Vagina (tissue), 2 donors: ENCODE data around the gene ZNF81. TPM values are rescaled to one million over a fixed set of nuclear protein-coding genes. Genes with fewer than 3 reads are reported as not detected.
"Not testable (repeated sequence)": the region's sequence is repeated elsewhere in the genome, so short reads cannot be mapped to it uniquely, and the experiment has no call there.

Experiments
- DNase-seq, 2 donors: peaks; one replicate each; pipeline ENCODE4 v3.0.0-alpha.2; 2017; ENCODE audit errors: extremely low spot score in 2 of 2
- H3K27ac ChIP-seq: fragments of 200-600 bp; sonication (generic); one replicate; pipeline ENCODE4 v1.5.1; 2019
- H3K27me3 ChIP-seq: fragments of 200-600 bp; sonication (generic); one replicate; pipeline ENCODE4 v1.5.1; 2019
- H3K36me3 ChIP-seq, 2 donors: fragments of 200-600 bp; sonication (generic); one replicate each; pipeline ENCODE4 v1.5.1; 2017 to 2019
- H3K4me1 ChIP-seq: fragments of 200-600 bp; sonication (generic); one replicate; pipeline ENCODE4 v1.5.1; 2019
- H3K4me3 ChIP-seq, 2 donors: fragments of 200-600 bp; sonication (generic); 1 replicate in 1 of 2; 2 replicates in 1 of 2; pipeline ENCODE4 v1.5.1; 2016 to 2019
- H3K9me3 ChIP-seq: fragments of 200-600 bp; sonication (generic); one replicate; pipeline ENCODE4 v1.5.1; 2019
- POLR2A ChIP-seq, 2 donors: fragments of 450-650 bp; IDR thresholded peaks; one replicate each; pipeline ENCODE4 v1.6.1; 2017; ENCODE audit warnings: antibody characterized with exemption in 2 of 2, mild to moderate bottlenecking in 2 of 2, moderate library complexity in 2 of 2
- POLR2AphosphoS5 ChIP-seq, 2 donors: sonication (generic); formaldehyde crosslinking; IDR thresholded peaks; one replicate each; pipeline ENCODE4 v1.9.0; 2017; ENCODE audit warnings: antibody characterized with exemption in 2 of 2, mild to moderate bottlenecking in 2 of 2, low read depth in 1 of 2; ENCODE audit not compliant: insufficient read depth in 1 of 2
- intact Hi-C: fragments of 100-400 bp; cut with DNase I; formaldehyde crosslinking; loops from one replicate; pipeline ENCODE4 v1.15.1; 2023
- total RNA-seq: library from RNA; depleted of rRNA; stranded (reverse); fragments of >200 nt; gene quantifications from one replicate; pipeline ENCODE4 v1.2.3, GENCODE V29; 2016
- TF ChIP-seq, protein P1 (sequence below), 3 experiments: fragments of 450-650 bp in 2 of 3; fragments of 200-600 bp in 1 of 3; sonication (generic) in 1 of 3; IDR thresholded peaks; one replicate each; pipeline ENCODE4 v1.5.1; 2017 to 2019; ENCODE audit warnings: antibody characterized with exemption in 3 of 3, mild to moderate bottlenecking in 2 of 3, moderate library complexity in 2 of 3

Gene ZNF81
- total RNA-seq, 1 donor from 2014 or later: 6.9 TPM

DNA sequence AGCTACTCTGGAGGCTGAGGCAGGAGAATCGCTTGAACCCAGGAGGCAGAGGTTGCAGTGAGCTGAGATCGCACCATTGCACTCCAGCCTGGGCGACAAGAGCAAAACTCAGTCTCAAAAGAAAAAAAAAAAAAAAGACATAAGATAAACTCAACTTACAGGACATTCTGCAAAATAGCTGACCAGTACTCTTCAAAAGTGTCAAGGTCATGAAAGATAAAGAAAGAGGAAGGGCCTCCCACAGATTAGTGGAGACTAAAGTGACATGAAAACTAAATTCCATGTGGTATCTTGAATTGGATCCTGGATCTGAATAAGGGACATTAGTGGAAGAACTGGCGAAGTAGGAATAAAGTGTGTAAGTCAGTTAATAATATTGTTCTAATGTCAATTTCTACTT, 103.7 kb downstream of the ZNF81 start:
- H3K27me3 ChIP-seq: no peaks in the 10 kb centered on the region
- TF ChIP-seq POLR2A (IDR thresholded peaks at IDR 0.05) (no peak), POLR2AphosphoS5 (IDR thresholded peaks at IDR 0.05; ENCODE audit: insufficient read depth in 1 of 2, low read depth in 1 of 2) (no peak)
- TF ChIP-seq, protein P1, sequence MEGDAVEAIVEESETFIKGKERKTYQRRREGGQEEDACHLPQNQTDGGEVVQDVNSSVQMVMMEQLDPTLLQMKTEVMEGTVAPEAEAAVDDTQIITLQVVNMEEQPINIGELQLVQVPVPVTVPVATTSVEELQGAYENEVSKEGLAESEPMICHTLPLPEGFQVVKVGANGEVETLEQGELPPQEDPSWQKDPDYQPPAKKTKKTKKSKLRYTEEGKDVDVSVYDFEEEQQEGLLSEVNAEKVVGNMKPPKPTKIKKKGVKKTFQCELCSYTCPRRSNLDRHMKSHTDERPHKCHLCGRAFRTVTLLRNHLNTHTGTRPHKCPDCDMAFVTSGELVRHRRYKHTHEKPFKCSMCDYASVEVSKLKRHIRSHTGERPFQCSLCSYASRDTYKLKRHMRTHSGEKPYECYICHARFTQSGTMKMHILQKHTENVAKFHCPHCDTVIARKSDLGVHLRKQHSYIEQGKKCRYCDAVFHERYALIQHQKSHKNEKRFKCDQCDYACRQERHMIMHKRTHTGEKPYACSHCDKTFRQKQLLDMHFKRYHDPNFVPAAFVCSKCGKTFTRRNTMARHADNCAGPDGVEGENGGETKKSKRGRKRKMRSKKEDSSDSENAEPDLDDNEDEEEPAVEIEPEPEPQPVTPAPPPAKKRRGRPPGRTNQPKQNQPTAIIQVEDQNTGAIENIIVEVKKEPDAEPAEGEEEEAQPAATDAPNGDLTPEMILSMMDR (IDR thresholded peaks at IDR 0.05): no peak
- no peaks in the 10 kb centered on the region for H3K4me1 ChIP-seq
- intact Hi-C loops: no loop called here
- H3K36me3 ChIP-seq: no peaks in the 10 kb centered on the region
- H3K9me3 ChIP-seq: no peaks in the 10 kb centered on the region
- H3K4me3 ChIP-seq: no peak overlapping the region
- no peak overlapping the region for H3K27ac ChIP-seq
- DNase-seq: no peak

DNA sequence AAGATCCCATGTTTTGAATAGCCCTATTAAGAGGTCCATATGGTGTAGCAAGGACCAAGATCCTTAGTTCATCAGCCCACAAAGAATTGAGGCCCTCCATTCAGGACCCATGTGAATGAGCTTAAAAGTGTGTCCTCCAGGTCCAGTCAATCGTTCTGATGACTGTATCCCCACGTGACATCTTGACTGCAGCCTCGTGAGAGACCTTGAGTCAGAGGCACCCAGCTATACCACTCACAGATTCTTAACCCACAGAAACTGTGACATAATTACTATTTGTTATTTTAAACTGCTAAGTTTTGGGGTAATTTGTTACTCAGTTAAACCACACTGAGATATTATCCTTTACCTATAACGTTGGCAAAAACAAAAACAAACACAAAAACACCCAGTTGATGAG, 104.7 kb downstream of the ZNF81 start:
- Histone ChIP-seq H3K27ac (no peak overlapping the region), H3K4me3 (no peak overlapping the region), H3K36me3 (no peaks in the 10 kb centered on the region), H3K4me1 (no peaks in the 10 kb centered on the region), H3K9me3 (no peaks in the 10 kb centered on the region), H3K27me3 (no peaks in the 10 kb centered on the region)
- DNase-seq: no peak
- intact Hi-C loops: no loop called here
- TF ChIP-seq POLR2AphosphoS5 (IDR thresholded peaks at IDR 0.05; ENCODE audit: insufficient read depth in 1 of 2, low read depth in 1 of 2): no peak
- TF ChIP-seq, protein P1 (IDR thresholded peaks at IDR 0.05): no peak
- no peak for TF ChIP-seq POLR2A (IDR thresholded peaks at IDR 0.05)

DNA sequence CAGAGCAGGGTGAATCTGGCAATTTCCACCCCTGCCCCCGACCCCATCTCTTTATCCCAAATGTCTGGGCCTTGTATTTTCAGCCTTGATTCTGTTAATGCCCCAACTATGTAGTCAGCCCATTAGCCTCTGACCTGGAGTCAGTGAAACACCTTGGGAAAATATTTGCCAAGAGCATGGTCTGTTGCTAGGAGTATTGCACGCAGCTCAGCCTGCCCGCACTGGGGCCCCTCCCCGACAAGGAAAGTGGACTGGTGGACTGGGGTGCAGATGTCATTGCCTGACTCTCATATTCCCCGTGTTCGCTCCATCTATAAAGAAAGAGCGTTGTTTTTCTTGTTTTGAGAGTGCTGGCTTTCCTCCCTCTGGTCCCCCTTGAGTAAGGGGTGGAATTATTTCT, 118.6 kb downstream of the ZNF81 start:
- H3K36me3 ChIP-seq, H3K9me3 ChIP-seq, H3K27me3 ChIP-seq, H3K4me3 ChIP-seq, H3K4me1 ChIP-seq, H3K27ac ChIP-seq, intact Hi-C loops, DNase-seq: not testable (repeated sequence)

DNA sequence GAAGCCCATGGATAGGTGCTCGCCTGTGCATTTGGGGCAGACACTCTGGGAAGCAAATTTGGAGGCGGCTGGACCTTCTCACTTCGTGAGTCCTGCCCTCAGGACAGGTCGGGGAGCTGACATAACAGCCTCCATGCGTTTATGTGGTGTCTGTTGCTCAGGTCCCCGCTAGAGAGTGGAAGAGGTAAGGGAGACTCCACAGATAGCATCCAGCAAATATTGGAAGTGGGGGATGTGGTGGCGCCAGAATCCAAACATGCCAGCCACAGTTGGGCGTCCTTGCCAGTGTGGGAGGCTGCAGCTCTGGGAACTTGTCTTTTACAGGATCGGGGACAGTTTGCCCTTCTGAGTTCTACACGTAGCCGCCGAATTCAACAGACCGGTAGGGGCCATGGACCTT, 119.3 kb downstream of the ZNF81 start:
- Histone ChIP-seq H3K9me3 (no peaks in the 10 kb centered on the region), H3K4me1 (no peaks in the 10 kb centered on the region), H3K36me3 (no peaks in the 10 kb centered on the region), H3K4me3 (no peak overlapping the region), H3K27ac (no peak overlapping the region), H3K27me3 (no peaks in the 10 kb centered on the region)
- intact Hi-C loops: no loop called here
- TF ChIP-seq POLR2AphosphoS5 (IDR thresholded peaks at IDR 0.05; ENCODE audit: insufficient read depth in 1 of 2, low read depth in 1 of 2) (no peak), POLR2A (IDR thresholded peaks at IDR 0.05) (no peak)
- TF ChIP-seq, protein P1 (IDR thresholded peaks at IDR 0.05): no peak
- no peak for DNase-seq

DNA sequence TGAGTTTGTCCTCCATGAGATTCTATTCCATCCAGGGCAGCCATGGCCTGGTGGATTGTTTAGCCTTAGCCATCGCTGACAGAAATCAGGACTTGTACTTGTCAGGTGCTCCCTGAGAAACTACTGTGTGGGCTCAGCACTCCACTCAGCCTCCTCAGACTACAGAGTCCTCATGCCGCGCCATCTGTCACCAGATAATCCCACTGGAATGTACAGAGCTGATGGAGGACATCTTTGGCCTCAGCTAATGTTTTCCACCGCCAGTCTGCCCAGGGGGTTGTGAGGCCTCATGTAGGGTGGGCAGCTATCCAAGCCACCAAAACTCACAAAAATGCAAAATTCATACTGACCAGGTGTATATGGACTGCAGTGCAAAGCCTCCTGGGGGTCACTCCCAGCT, 121.5 kb downstream of the ZNF81 start:
- H3K27ac ChIP-seq, H3K27me3 ChIP-seq, H3K9me3 ChIP-seq, H3K4me1 ChIP-seq, H3K36me3 ChIP-seq, DNase-seq, H3K4me3 ChIP-seq, intact Hi-C loops: not testable (repeated sequence)

DNA sequence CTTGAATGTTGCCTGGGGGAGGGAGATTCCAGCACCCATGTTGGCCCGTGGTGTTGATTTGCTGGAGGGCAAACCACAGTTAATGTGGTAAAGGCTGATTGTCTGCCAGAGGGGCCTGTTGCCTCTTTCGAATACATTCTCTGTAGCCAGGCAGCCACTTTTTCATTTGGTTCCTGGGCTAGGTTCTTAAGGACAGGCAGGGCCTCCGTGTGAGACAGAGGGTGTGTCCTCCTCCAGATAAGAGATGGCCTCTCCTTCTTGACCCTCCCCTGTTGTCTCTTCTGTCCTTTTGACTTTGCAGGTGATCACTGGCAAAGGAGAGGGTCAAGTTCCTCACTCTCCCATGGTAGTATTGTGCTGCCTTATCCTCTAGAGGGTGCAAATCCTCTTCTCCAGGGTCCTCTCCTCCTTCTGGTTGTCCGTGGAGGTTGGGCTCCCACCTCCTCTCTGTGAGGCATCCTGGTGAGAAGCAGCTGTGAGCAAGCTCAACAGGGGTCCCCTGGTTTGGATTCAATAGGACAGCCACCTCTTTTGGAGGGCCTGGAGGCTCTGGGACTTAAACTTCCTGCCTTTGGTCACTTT, 122.2 kb downstream of the ZNF81 start:
- no peaks in the 10 kb centered on the region for H3K27me3 ChIP-seq
- H3K9me3 ChIP-seq: no peaks in the 10 kb centered on the region
- no peak for TF ChIP-seq POLR2AphosphoS5 (IDR thresholded peaks at IDR 0.05; ENCODE audit: insufficient read depth in 1 of 2, low read depth in 1 of 2)
- no peak for TF ChIP-seq POLR2A (IDR thresholded peaks at IDR 0.05)
- TF ChIP-seq, protein P1 (IDR thresholded peaks at IDR 0.05): no peak
- H3K4me1 ChIP-seq: no peaks in the 10 kb centered on the region
- H3K36me3 ChIP-seq: no peaks in the 10 kb centered on the region
- DNase-seq: no peak
- no peak overlapping the region for H3K4me3 ChIP-seq
- intact Hi-C loops: no loop called here
- H3K27ac ChIP-seq: no peak overlapping the region
